Left renal pelvis (tissue), 4 donors: ENCODE results near the gene TBC1D2B. TPM values are rescaled to one million over a fixed set of nuclear protein-coding genes. Genes with fewer than 3 reads are reported as not detected.
"Not testable (repeated sequence)": the region's sequence is repeated elsewhere in the genome, so short reads cannot be mapped to it uniquely, and the experiment has no call there.

Source experiments
- DNase-seq, 4 donors: peaks; one replicate each; pipeline ENCODE4 v3.0.0-alpha.2; 2013; ENCODE audit warnings: low read depth in 4 of 4, low spot score in 3 of 4
- polyA plus RNA-seq, 4 donors: library from polyadenylated mRNA; unstranded; fragments of 120-200 nt; gene quantifications; one replicate each; pipeline ENCODE4 v1.2.1, GENCODE V29; 2013; ENCODE audit not compliant: insufficient read length in 4 of 4

TBC1D2B gene
- polyA plus RNA-seq, 4 donors: 30.1 to 45.4 (median 31.3) TPM

DNA sequence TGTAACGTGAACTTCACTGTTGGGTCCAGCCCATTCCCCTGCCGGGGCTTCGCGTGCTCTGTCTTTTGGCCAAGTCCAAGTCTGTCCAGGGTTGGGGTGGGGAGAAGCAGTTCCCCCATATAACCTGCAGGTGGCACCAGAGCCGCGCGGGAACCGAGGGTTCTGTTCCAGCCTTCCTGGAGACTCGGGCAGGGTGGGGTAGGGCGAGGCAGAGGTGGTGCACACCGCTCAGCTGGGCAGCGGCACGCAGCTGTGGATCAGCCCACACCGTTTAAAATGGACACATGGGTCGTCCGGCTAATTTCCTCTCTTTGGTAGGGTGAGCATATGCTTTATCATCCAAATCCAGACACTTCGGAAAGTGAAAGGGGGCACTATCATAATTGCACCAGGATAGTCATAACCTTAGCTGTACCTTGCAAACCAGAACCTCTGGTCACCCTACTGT is 118.1 kb downstream of the TBC1D2B start:
- DNase-seq: peak in 3 of 4 donors; percentile 44 to 57 (median 50)

DNA sequence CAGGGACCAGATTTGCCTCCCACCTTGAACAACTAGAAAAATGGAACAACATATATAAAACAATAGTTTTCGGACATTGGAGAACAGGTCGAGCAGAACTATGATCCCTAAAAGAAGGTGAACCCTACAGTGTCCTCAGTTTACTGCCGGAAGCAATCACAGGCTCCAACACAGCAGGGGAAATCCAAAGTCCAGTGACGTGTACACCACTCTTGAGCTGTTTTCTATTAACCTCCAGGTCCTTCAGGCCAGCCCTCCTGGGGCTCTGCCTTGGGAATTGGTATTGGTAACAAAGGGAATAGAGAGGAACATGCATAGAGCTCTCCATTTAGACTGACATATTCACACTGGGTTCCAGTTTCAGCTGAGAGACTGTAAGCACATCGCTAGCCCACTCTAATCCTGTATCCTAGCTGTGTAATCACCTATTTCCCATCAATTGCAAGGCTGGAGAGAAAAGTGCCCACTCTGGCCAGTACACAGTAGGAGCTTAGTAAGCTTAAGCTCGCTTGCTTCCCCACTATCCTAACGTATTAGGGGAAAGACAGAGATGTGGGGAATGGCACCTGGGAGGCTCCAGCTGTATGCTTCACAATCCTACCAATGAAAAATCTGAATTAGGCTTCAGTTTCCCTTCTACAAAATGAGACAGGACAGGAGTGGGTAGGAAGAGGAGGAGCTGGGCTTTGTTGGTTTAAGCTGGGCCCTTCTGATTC is 118.6 kb downstream of the TBC1D2B start:
- DNase-seq: not testable (repeated sequence)

DNA sequence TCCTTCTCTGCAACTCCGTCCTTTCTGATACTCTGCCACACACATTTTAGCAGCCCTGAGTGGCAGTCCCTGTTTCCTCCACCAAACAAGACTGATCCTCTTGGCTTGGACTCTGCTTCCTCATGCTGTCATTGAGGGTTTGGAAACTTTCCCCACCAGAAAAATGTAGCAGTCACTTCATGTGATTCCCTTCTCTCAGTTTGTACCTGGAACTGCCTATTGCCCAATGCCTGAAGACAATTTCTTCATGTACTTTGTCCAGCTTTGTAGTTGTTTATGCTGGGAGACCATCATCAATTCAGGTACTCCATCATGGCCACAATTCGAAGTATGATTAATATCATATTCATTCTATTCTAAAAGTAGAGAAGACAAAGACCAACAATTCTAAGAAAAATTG is 119.5 kb downstream of the TBC1D2B start:
- DNase-seq: not testable (repeated sequence)

GRCh38 chr15:77953926-77954325 is 123.6 kb downstream of the TBC1D2B start:
- DNase-seq: not testable (repeated sequence)

DNA sequence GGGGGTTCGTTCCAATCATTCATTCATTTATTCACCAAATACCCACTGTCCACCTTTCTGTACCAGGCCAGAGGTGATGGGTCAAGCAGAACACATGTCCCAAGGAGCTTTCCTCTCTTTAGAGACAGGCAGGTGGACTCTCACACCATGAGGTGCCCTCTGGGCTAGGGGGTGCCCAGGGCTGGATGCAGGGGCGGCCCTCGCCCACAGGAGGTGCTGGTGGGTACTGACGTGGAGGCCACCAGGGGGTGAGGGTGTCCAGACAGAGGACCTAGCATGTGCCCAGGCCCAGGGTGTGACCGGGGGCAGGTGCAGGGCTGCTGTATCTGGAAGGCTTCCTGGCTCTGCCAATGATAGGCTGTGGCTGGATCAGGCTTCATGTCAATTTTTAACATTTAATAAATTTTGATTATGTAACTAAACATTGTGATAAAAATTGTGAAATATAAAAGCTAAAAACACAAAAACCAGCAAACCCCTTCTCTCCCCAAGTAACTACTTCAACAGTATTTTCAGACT is 124.5 kb downstream of the TBC1D2B start:
- DNase-seq: not testable (repeated sequence)

GRCh38 chr15:77951105-77951786 is 126.3 kb downstream of the TBC1D2B start:
- DNase-seq: not testable (repeated sequence)

- not testable (repeated sequence) for DNase-seq
Measured at GRCh38 chr15:77950470-77950869, 127.0 kb downstream of the TBC1D2B start.

- DNase-seq: no peak
Measured at GRCh38 chr15:77945566-77945965, 131.9 kb downstream of the TBC1D2B start.

Other genes with a start within 250 kb of the TBC1D2B start
- under 1 TPM; 0.33 to 0.80 (median 0.57) TPM for gene SH2D7, start 14.8 kb upstream of the TBC1D2B start, polyA plus RNA-seq
- gene CIB2, start 53.7 kb upstream of the TBC1D2B start, polyA plus RNA-seq: 10 to 100 TPM; 15.6 to 30.5 (median 29.3) TPM
- gene IDH3A, start 71.7 kb upstream of the TBC1D2B start, polyA plus RNA-seq: 10 to 100 TPM; 38.0 to 58.9 (median 58.0) TPM
- 1 to 10 TPM in 3 of 4 donors, under 1 TPM in 1; 0.73 to 1.7 (median 1.2) TPM for gene ACSBG1, start 156.9 kb upstream of the TBC1D2B start, polyA plus RNA-seq
- 10 to 100 TPM; 21.2 to 28.4 (median 25.4) TPM for gene DNAJA4, start 186.9 kb upstream of the TBC1D2B start, polyA plus RNA-seq
- gene SKIC8, start 221.9 kb upstream of the TBC1D2B start, polyA plus RNA-seq: 100 to 1,000 TPM in 3 of 4 donors, 10 to 100 TPM in 1; 90.0 to 113 (median 106) TPM